GM18868 (cell line): ENCODE data around the gene TNIK.
A peak's percentile ranks its signal among the peaks of the same experiment; 100 is the strongest.

Source experiments
- ATAC-seq: cut with Tn5 transposase; IDR thresholded peaks from one replicate; pipeline ENCODE4 v1.9.1; 2021; ENCODE audit warnings: mild to moderate bottlenecking, moderate library complexity; ENCODE audit not compliant: unreplicated experiment

Gene TNIK

DNA sequence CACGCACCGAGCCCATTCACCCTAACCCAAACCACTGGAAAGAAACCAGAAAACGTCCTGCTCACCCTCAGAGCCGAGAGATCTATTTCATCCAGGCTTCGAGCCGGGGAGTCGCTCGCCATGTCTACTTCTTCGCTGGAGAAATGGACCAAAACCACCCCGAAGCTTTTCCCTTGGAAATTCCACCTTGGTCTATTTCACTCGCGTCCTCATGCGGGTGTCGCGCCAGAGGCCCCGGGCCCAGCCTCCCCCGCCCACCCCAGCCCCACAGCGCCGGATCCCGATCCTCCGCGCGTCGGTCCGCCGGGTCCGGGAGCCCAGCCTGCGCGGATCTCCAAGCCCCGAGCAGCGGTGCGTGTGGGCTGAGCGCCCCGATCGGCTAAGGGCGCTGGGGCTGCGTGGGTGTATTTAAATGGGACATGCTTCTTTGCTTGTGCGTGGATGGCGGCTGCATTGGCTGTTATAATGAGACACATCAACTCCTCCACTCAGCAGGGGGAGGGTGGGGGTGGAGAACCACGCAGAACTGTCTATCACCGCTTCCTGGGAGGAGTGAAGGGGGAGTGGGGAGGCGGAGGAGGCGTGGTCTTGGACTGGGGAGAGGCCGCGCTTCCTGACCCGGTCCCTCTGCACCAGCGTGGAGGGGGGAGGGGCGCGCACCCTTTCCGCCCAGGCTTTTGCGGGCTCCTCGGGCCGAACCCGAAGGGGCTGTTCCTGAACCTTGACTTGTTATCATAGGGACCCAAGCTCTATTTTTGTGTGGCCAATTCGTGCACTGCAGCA is at the start of gene TNIK:
TSS of gene TNIK (minus strand) at position 464 of the 783 bp plus-strand sequence. CDS start at position 122, 342 bp downstream.
- peak; percentile 77 for ATAC-seq

DNA sequence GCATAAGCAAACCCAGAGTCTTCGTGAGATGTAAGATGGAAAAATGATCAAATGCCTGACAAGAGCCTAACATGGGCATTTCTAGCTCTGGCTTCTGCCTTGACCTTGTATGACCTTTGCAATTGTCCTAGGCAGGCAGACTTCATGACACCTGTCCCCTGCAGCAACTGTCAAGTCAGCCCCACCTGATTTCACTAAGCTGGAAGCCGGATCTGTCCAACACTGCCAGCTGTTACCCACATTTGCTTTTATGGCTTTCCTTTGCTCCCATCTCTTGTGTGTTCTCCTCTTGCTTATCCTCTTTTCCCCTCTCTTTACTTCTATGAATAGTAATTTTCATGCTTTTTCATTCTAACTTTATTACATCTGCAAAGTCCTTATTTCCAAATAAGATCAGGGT is 48.5 kb upstream of the TNIK start:
- ATAC-seq: no peak

DNA sequence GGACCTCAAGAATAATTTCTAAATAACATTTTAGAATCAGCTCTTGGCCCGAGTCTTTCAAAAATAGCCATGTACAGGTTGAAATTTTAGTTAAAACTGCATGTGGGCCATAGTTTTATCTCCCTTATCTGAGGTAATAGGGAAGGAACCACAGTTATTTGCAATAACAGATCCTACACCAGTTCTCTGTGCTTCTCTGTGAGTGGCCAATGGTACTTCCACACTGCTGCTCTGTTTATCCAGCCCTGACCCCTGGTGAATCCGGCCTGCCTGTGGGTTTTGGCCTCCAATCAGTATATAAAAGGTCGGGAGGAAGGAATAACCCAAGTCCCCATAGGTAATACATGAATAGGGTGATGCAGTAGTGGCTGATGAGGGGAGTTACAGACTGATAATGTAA is 48.0 kb upstream of the TNIK start:
- ATAC-seq: no peak

DNA sequence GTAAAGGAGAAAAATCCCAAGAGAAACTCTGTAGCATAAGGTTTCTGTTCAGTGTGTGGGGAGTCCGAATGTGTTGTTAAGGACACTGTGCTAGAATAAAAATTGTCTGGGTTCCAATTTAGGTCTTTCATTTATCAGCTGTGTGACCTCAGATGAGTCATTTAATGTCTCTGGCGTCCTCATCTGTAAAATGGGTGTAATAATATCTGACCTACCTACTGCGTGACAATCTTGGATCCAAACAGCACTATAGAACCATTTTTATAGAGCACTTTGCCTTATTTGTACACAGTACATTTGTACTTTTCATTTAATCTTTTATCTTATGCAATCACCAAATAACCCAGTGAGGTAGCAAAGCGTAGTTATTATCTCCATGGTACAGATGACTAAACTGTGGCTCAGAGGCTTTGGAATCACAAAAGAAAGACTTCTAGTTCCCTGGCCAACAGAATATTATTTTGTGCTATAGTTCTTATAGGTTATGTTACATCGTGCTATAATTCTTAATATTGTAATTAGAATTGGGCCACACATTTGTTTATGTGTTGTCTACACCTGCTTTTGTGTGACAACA is 46.6 kb upstream of the TNIK start:
- no peak for ATAC-seq

DNA sequence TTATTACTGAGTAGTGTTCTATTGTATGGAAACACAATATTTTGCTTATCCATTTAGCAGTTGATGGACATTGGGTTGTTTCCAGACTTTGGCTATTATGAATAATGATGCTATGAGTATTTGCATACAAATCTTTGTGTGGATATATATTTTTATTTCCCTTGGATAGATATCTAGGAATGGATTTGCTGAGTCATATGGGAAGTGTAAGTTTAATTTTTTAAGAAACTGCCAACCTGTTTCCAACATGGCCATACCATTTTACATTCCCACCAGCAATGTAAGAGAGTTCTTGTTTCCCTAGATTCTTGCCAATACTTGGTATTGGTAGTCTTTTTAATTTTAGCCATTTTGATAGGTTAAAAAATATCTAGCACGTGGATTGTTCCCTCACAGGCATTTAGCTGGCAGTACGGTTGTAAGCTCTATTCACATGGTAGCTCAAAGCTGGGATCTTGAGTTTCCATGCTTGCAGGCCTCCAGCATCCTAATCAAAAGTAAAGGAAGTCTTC is 45.7 kb upstream of the TNIK start:
- ATAC-seq: no peak

DNA sequence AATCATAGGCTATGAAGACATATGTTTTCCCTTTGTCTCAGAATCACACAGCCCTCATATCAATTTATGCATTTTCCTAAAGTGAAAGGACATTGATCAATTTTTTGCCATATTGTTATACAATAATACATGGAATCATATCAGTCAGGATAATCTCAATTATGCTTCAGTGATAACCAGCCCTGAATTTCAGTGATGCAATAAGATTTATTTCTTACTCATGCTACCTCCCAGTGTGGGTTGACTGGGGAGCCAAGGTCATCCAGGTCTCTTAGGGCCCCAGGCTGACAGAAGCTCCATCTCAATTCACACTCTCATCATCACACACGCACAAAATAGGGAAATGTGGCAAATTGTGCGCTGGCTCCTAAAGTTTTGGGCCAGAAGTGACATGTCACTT is 44.2 kb upstream of the TNIK start:
- ATAC-seq: no peak

DNA sequence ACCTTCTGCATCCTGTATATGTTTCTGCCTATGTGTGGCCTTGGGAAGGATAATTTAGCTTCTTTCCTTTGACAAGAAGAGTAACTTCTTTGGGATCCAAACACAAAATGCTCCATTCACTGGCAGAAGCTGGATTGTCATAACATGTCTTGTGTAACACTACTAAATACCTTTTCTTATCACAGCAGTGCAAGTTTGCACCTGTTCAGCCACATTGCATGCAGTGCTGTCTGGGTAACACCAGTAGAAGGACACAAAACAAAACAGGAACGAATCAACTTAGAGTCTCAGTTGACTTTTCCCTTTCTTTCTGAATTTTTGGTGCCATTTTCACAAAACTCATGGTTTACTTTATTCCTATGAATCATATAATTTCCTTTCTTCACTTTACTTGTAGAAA is 43.6 kb upstream of the TNIK start:
- no peak for ATAC-seq

DNA sequence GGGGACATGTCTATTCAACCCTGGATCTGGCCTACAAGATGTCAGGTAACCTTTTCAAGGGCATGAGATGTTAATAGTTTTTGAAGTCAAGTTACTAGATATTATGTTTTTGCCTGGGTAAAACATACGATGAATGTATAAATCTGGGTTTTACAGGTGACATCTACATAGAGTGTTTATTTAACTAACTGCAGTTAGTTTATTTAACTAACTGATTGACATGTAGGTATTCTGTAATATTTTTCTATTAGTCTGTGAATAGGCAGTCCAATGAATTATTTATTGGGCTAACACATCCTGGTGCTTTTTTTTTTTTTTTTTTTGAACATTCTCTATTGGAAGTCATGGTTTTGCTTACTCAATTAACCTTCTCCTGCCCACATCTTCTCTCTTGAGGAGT is 38.7 kb upstream of the TNIK start:
- no peak for ATAC-seq

DNA sequence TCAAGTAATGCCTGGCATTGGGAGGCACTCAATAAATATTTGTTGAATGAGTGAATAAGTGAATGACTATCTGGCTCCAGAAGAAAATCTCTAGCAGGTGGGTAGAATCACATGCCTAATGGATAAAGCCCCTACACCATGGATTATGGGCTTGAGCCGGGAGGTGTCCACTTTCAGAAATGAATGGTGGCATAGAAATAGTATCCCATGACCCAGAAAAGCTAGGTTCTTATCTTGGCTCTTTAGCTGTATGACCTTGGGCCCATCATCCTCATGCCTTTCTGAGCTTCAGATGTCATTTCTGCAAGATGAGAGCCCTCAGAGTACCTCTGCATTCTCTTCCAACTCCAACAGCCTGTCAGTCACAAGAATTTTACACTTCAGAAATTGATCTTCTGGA is 37.3 kb upstream of the TNIK start:
- no peak for ATAC-seq

DNA sequence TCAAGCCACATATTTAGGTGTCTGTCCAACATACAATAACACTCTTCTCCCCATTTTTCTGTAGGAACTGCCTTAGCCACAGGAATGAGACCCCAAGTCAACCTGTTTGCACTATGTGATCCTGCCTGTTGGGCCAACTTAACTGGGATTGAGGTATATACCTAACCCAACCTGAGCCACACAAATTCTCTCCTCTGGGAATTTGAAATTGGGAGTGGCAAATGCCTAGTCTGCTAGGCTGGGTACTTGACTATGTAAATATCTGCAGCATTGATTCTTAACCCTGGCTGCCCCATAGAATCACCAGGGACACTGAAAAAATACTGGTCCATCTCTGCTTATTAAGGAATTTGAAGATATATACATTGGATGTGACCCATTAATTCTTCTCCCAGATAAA is 35.2 kb upstream of the TNIK start:
- no peak for ATAC-seq

DNA sequence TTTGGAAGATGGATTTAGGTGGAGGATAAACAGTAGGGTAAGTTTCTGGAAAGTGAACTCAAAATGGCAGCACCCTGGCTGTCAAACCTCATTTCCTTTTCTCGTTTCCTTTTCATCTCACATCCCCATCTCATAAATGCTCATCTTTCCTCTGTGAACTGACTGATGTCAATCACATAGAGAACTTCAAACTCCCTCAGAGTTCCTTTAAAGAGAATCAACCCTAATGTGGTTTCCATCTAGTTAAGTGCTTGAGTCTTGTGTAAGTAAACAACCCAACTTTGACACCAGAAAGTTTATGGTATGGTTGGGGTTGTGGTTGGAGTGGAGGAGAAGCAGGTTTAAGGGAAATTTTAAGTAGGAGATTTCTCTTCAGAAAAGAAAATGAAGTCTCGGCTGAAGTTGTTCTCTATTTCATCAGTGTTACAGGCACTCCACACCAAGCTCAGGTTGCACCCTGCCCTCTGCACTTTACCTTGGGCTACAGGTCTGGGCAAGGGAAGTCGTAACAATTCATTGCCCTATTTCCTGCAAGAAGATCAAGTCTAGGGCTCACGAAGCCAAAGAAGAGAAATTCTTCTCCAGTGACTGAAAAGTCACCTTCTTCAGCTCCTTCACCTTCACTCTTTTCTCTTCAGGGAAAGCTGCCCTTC is 34.4 kb upstream of the TNIK start:
- ATAC-seq: no peak

DNA sequence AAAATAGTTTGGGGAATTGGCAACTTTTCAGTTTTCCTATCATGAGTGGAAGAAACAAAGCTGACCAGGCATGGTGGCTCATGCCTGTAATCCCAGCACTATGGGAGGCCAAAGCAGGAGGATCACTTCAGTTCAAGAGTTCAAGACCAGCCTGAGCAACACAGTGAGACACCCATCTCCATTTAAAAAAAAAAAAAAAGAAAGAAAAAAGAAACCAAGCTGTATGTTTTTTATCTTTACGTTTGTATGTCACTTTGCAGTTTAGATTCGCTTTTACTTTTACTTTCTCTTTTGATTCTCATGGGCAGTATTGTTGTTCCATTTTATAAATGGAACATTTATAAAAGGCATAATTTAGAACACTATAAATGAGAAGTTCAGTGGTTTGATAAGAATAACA is 31.2 kb upstream of the TNIK start:
- ATAC-seq: no peak

DNA sequence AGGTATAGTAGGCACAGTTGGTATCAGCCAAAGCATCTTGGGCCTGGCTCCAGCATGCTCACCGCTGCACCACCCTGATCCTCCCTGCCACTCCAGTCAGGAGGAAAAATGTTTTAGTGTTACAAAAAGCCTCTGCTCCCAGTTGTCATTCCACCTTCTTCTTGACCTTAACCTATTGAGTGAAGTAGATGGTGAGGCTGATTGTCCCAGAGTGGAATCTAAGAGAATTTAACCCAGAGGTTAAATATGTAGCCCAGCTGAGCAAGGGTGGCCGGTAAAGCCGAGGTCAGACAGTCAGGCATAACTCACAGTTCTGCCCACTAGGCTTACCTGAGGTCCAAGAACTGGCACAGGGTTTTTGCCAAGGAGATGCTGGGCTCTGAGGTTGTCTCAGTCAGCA is 30.7 kb upstream of the TNIK start:
- no peak for ATAC-seq

DNA sequence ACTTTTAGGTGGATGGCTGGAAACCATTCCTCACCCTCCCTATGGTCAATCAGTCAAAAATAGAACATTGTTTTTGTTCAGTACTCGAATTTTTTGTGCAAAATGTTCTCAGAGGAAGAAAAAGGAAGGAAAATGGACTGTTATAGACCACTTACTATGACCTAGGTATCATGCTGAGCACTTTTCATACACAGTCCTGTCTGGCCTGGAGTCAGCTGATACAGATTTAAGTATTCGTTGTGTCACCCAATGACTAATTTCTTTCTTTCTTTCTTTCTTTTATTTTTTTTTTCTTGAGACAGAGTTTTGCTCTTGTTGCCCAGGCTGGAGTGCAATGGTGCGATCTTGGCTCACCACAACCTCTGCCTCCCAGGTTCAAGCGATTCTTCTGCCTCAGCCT is 29.1 kb upstream of the TNIK start:
- no peak for ATAC-seq

DNA sequence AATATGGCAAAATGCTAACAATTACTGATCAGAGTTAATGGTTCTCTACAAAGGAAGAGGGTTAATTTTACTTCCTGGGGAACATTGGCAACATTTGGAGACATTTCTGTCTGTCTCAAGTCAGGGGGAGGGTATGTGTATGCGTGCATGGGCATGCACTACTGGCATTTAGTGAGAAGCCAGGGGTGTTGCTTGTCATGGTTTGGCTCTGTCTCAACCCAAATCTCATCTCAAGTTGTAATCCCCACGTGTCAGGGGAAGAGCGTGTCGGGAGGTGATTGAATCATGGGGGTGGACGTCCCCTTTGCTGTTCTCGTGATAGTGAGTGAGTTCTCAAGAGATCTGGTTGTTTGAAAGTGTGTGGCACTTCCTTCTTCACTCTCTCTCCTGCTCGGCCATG is 28.3 kb upstream of the TNIK start:
- no peak for ATAC-seq

DNA sequence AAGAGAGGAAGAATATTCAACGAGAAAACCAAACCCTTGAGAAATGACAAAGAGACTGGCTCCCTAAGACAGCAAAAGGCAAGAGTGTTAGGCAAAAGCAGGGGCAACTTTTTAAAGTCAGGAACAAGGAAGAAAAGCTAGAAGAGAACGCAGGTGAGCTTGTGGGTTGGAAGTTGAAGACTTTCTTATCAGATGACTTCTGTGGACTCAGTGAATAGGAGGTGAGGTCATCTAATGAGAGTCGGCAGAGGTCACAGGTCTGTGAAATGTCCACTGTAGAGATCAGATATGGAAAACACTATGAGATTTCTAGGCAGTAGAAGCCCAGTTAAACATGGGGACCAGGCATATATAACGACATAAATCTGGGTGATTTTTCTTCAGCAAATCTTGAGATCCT is 27.2 kb upstream of the TNIK start:
- no peak for ATAC-seq

DNA sequence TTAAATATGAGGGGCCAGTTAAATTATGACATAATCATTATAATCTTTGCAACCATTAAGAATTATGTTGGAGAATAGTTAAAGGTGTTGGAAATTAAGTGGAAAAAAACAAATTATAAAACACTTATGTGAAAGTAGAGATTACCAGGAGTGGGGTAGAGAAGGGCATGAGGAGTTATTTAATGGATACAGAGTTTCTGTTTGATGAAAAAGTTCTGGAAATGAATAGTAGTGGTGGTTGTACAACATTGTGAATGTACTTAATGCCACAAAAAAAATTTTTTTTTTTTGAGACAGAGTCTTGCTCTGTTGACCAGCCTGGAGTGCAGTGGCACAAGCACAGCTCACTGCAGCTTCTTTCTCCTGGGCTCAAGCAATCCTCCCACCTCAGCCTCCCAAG is 25.1 kb upstream of the TNIK start:
- no peak for ATAC-seq

DNA sequence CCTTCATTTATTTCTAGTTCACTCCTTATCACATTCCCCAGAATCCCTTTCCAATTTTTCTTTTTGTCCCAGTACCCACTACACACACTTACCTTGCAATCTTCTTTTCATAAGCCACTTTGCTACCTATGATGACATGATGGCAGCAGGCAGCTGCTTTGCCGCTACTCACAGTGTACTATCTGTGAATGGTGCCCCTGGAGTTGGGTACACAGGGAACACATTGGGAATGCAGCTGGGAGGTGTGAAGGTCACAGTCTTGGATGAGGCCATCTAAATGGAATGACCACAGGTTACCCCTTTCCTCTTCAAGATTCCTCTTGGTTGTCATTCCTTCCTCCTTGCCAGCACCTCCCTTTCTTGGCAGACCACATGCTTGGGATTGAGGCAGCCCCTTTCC is 20.8 kb upstream of the TNIK start:
- peak; percentile 12 for ATAC-seq

DNA sequence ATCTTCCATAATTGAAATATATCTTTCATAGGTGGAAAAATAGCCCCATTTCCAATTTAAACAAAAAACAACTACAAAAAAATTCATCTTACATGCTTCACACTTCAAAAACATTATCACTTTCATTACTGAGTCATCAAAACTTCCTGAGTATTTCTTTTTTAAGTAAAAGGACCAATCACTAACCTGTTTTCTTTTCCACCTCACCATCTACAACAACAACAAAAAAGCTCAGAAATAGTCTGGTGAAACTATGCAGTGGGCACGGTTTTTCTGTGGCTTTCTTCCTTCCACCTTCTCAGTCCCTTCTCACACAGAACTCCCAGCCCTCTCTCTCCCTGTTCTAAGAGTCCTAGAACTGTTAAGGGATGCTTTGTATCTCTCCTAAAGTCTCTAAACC is 20.3 kb upstream of the TNIK start:
- peak; percentile 79 for ATAC-seq

DNA sequence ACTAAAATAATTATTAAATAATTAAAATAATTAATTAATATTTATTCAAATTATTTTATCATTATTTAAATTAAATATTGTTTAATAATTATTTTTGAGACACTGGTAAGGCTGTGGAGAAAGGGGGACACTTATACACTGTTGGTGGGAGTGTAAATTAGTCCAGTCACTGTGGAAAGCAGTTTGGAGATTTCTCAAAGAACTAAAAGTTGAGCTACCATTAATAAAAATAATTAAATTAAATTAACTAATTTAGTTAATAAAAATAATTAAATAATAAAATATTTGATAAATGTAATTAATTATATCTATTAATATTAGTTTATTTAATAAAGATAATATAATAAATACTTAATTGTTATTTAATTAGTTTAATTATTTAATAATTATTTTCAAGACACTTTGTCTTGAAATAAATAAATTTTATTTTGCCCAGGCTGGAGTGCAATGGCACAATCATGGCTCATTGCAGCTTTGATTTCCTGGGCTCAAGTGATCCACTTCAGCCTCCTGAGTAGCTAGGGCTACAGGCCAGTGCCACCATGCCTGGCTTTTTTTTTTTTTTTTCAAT is 16.4 kb upstream of the TNIK start:
- no peak for ATAC-seq

DNA sequence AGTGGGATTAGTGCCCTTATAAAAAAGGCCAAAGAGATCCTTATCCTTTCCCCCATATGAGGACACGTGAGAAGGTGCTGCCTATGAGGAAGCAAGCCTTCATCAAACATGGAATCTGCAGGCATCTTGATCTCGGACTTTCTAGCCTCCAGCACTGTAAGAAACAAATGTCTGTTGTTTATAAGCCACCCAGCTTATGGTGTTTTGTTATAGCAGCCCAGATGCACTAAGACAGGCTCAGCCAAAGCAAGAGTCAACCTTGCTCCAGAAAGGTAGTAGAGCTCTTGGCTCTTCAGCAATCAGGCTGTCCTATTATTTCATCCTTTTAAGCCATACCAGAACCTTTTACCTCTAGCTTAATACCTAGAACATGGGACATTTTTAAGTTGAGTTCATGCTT is 12.3 kb upstream of the TNIK start:
- ATAC-seq: no peak

DNA sequence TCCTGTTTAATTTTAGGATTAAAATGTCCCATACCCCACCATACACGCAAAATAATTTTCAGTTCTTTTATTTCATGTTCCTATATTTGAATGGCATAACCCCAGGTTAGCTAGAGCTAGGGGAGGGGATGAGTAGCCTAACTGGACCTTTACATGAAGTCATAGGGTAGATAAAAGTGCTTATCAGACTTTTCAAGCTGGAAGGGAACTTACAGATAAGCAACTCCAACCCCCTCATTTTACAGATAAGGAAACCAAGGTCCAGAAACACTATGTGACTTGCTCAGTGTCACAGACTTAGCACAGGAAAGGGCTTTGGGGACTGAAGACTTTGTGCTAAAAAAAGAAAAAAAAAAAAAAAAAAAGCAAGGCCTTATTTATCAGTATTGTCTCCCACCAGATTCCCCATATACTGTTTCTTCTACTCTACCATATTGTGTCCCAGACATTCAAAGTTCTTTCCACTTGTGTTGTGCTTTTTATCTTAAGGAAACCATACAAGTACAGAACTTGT is 10.6 kb upstream of the TNIK start:
- no peak for ATAC-seq
